Activated CD4-positive, alpha-beta T cell treated with anti-CD3 and anti-CD28 coated beads, Interleukin-2, amount 50 U/mL, for 24 hours (primary cell): ENCODE data around the gene CERS1.

Experiments
- DNase-seq, 2 donors: peaks; one replicate each; pipeline ENCODE4 v3.0.0-alpha.2; 2020; ENCODE audit warnings: low read depth in 1 of 2, low spot score in 1 of 2

The CERS1 gene

GRCh38 chr19:18895824-18896341 lies at the start of gene CERS1:
TSS of gene CERS1 (minus strand) at chr19:18896158. CDS start at chr19:18896072, 86 bp downstream.
- DNase-seq = no peak

GRCh38 chr19:18945297-18945696 lies 49.3 kb upstream of the CERS1 start:
- no peak for DNase-seq

GRCh38 chr19:18943465-18943864 lies 47.5 kb upstream of the CERS1 start:
- no peak for DNase-seq

GRCh38 chr19:18942692-18943091 lies 46.7 kb upstream of the CERS1 start:
- DNase-seq = no peak

GRCh38 chr19:18941628-18942354 lies 45.8 kb upstream of the CERS1 start:
- DNase-seq = no peak

GRCh38 chr19:18940769-18941627 lies 45.0 kb upstream of the CERS1 start, which contains the start of gene HOMER3:
TSS of gene HOMER3 (minus strand) at chr19:18941217. CDS start at chr19:18938982, 2,235 bp downstream.
- peak; percentile 48 to 53 for DNase-seq

- no peak for DNase-seq
Observed at GRCh38 chr19:18939922-18940768, 44.2 kb upstream of the CERS1 start.

- no peak for DNase-seq
Observed at GRCh38 chr19:18939163-18939562, 43.2 kb upstream of the CERS1 start.

GRCh38 chr19:18933297-18933696 lies 37.3 kb upstream of the CERS1 start:
- no peak for DNase-seq

- peak; percentile 70 to 79 for DNase-seq
Observed at GRCh38 chr19:18932216-18932841, 36.4 kb upstream of the CERS1 start.

- no peak for DNase-seq
Observed at GRCh38 chr19:18931316-18932162, 35.6 kb upstream of the CERS1 start.

GRCh38 chr19:18929311-18929710 lies 33.4 kb upstream of the CERS1 start:
- no peak for DNase-seq

GRCh38 chr19:18928018-18928805 lies 32.3 kb upstream of the CERS1 start:
- no peak for DNase-seq

- no peak for DNase-seq
Observed at GRCh38 chr19:18924684-18925213, 28.8 kb upstream of the CERS1 start.

- DNase-seq = no peak
Observed at GRCh38 chr19:18922228-18922985, 26.4 kb upstream of the CERS1 start.

- no peak for DNase-seq
Observed at GRCh38 chr19:18921593-18921992, 25.6 kb upstream of the CERS1 start.

- no peak for DNase-seq
Observed at GRCh38 chr19:18920400-18920799, 24.4 kb upstream of the CERS1 start.

GRCh38 chr19:18919900-18920214 lies 23.9 kb upstream of the CERS1 start:
- no peak for DNase-seq
